K562 (cell line): ENCODE results near the gene ST6GALNAC1. TPM values are rescaled to one million over a fixed set of nuclear protein-coding genes. Genes with fewer than 3 reads are reported as not detected.
A peak's percentile ranks its signal among the peaks of the same experiment; 100 is the strongest.

Experiments
- BDP1 ChIP-seq: IDR thresholded peaks from 3 replicates; pipeline ENCODE4 v1.6.1; 2011; ENCODE audit not compliant: insufficient read length, insufficient read depth
- CBX5 ChIP-seq: IDR thresholded peaks from 2 replicates; pipeline ENCODE4 v1.6.1; 2014; ENCODE audit warnings: low read depth, borderline replicate concordance
- FOXP1 ChIP-seq: sonication (generic); formaldehyde crosslinking; IDR thresholded peaks from 2 replicates; pipeline ENCODE4 v1.8.0; 2022; ENCODE audit warnings: mild to moderate bottlenecking, missing genetic modification reagents
- JUND ChIP-seq, 2 experiments: IDR thresholded peaks; 2 replicates in 1 of 2; 3 replicates in 1 of 2; pipeline ENCODE4 v1.6.1; 2011; ENCODE audit warnings: borderline replicate concordance in 2 of 2, low read depth in 2 of 2, low read length in 2 of 2, improper control_type of control experiment in 1 of 2, missing biosample characterization in 1 of 2, missing genetic modification characterization in 1 of 2, missing genetic modification reagents in 1 of 2
- PCBP1 ChIP-seq: fragments of 200-400 bp; formaldehyde crosslinking; IDR thresholded peaks from 2 replicates; pipeline ENCODE4 v1.6.1; 2018; ENCODE audit warnings: mild to moderate bottlenecking, low read depth, low read length; ENCODE audit not compliant: poor library complexity, severe bottlenecking
- PURB ChIP-seq: sonication (generic); formaldehyde crosslinking; IDR thresholded peaks from 2 replicates; pipeline ENCODE4 v1.9.0; 2021; ENCODE audit warnings: low read depth, mild to moderate bottlenecking, missing genetic modification reagents
- RBFOX2 ChIP-seq: fragments of 200-400 bp; formaldehyde crosslinking; IDR thresholded peaks from 2 replicates; pipeline ENCODE4 v1.6.1; 2017; ENCODE audit warnings: low read depth, mild to moderate bottlenecking, low read length, moderate library complexity
- SREBF2 ChIP-seq: sonication (generic); formaldehyde crosslinking; IDR thresholded peaks from 2 replicates; pipeline ENCODE4 v1.4.0; 2020; ENCODE audit warnings: mild to moderate bottlenecking, missing genetic modification reagents
- TAF15 ChIP-seq: fragments of 200-400 bp; formaldehyde crosslinking; IDR thresholded peaks from 2 replicates; pipeline ENCODE4 v1.6.1; 2017; ENCODE audit warnings: mild to moderate bottlenecking, low read depth, low read length, moderate library complexity
- TCF3 ChIP-seq: sonication (generic); formaldehyde crosslinking; IDR thresholded peaks from 2 replicates; pipeline ENCODE4 v1.4.0; 2020; ENCODE audit warnings: mild to moderate bottlenecking, missing genetic modification reagents
- TFE3 ChIP-seq: fragments of 450-650 bp; formaldehyde crosslinking; IDR thresholded peaks from 2 replicates; pipeline ENCODE4 v1.4.0; 2020; ENCODE audit warnings: mild to moderate bottlenecking, mixed read lengths
- USF2 ChIP-seq: sonication (generic); formaldehyde crosslinking; IDR thresholded peaks from 2 replicates; pipeline ENCODE4 v1.5.0; 2020; ENCODE audit warnings: missing genetic modification reagents
- YBX1 ChIP-seq: fragments of 450-650 bp; IDR thresholded peaks from 2 replicates; pipeline ENCODE4 v1.7.1; 2016; ENCODE audit warnings: mild to moderate bottlenecking
- ZC3H11A ChIP-seq: IDR thresholded peaks from 2 replicates; pipeline ENCODE4 v1.6.1; 2012; ENCODE audit warnings: low read depth, low read length, improper control_type of control experiment
- ZFPM2 ChIP-seq: fragments of 250-450 bp; sonication (Bioruptor Pico); IDR thresholded peaks from 2 replicates; pipeline ENCODE4 v1.5.1; 2022; ENCODE audit warnings: mild to moderate bottlenecking
- ZNF124 ChIP-seq: sonication (generic); formaldehyde crosslinking; IDR thresholded peaks from 2 replicates; pipeline ENCODE4 v1.8.1; 2022; ENCODE audit warnings: missing genetic modification reagents
- ZNF589 ChIP-seq: fragments of 200-800 bp; sonication (Bioruptor generic); IDR thresholded peaks from 2 replicates; pipeline ENCODE4 v1.6.1; 2016; ENCODE audit warnings: low read depth, missing genetic modification characterization, missing compliant biosample characterization
- ZNF609 ChIP-seq: sonication (generic); formaldehyde crosslinking; IDR thresholded peaks from 2 replicates; pipeline ENCODE4 v1.8.1; 2023; ENCODE audit warnings: missing genetic modification reagents, mild to moderate bottlenecking, borderline replicate concordance
- ZNF830 ChIP-seq: fragments of 250-450 bp; sonication (Bioruptor Pico); IDR thresholded peaks from 2 replicates; pipeline ENCODE4 v1.5.0; 2021; ENCODE audit warnings: mild to moderate bottlenecking
- polyA plus RNA-seq, 8 experiments: library from polyadenylated mRNA; depleted of rRNA in 4 of 8; stranded (reverse) in 5 of 8; unstranded in 3 of 8; fragments of >200 nt; fragmentation: Nextera tagmentation in 2 of 8; fragmentation: Illumina TruSeq in 1 of 8; extraction: Ambion mirVana in 2 of 8; extraction: Trizol in 1 of 8; gene quantifications; 2 replicates each; pipeline versions ENCODE4 v1.2.1 to v1.2.3, GENCODE V29; 2011 to 2014; ENCODE audit warnings: inconsistent platforms in 1 of 8, missing spikeins in 1 of 8
- total RNA-seq, 7 experiments: library from RNA; depleted of rRNA in 6 of 7; stranded (reverse); fragments of >200 nt in 6 of 7; fragmentation: Illumina TruSeq in 2 of 7; extraction: Trizol in 2 of 7; gene quantifications; 2 replicates each; pipeline versions ENCODE4 v1.2.1 to v1.2.3, GENCODE V29; 2011 to 2021; ENCODE audit warnings: low replicate concordance in 1 of 7
- TF ChIP-seq, protein P1 (sequence below): fragments of 450-650 bp; formaldehyde crosslinking; IDR thresholded peaks from 2 replicates; pipeline ENCODE4 v1.4.0; 2022; ENCODE audit warnings: mild to moderate bottlenecking, moderate library complexity

ST6GALNAC1 gene
- total and polyA plus RNA-seq, 9 of the 15 experiments (the other 6 are each of a cell fraction or from before 2014, with no cell fraction given), result 20.6 to 68.4 (median 50.5) TPM

GRCh38 chr17:76640550-76641380 lies 2.8 kb downstream of the ST6GALNAC1 start (continued):
- TF ChIP-seq, protein P1, sequence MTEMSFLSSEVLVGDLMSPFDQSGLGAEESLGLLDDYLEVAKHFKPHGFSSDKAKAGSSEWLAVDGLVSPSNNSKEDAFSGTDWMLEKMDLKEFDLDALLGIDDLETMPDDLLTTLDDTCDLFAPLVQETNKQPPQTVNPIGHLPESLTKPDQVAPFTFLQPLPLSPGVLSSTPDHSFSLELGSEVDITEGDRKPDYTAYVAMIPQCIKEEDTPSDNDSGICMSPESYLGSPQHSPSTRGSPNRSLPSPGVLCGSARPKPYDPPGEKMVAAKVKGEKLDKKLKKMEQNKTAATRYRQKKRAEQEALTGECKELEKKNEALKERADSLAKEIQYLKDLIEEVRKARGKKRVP, result peak; percentile 91
- no peak for TF ChIP-seq SREBF2 (CRISPR knock-in tag)
- peak; percentile 70 for TF ChIP-seq RBFOX2
- TF ChIP-seq USF2 (CRISPR knock-in tag), result no peak
- no peak for TF ChIP-seq PURB (CRISPR knock-in tag)
- TF ChIP-seq ZNF589 (CRISPR knock-in tag), result peak; percentile 88
- no peak for TF ChIP-seq CBX5
- no peak for TF ChIP-seq FOXP1 (CRISPR knock-in tag)
- no peak for TF ChIP-seq ZFPM2 (CRISPR knock-in tag)
- no peak for TF ChIP-seq ZNF124 (CRISPR knock-in tag)
- TF ChIP-seq ZNF609 (CRISPR knock-in tag), result 0 out of 2 replicates have a peak, but pooled peaks have one; percentile 53
- no peak for TF ChIP-seq ZC3H11A
- no peak for TF ChIP-seq TAF15
- TF ChIP-seq TFE3, result no peak
- peak; percentile 91 for TF ChIP-seq JUND (IDR thresholded peaks at IDR 0.05; ENCODE audit: borderline replicate concordance, low read depth, low read length)
- TF ChIP-seq JUND (tag; IDR thresholded peaks at IDR 0.05; ENCODE audit: borderline replicate concordance, low read depth, low read length), result peak; percentile 90; the same call in 2 of the 3 replicates
- TF ChIP-seq PCBP1, result no peak
- no peak for TF ChIP-seq BDP1
- peak; percentile 96 for TF ChIP-seq TCF3
- no peak for TF ChIP-seq YBX1
- no peak for TF ChIP-seq ZNF830
